Panc1 (cell line): Measurements from ENCODE around the gene TTC28. TPM values are rescaled to one million over a fixed set of nuclear protein-coding genes. Genes with fewer than 3 reads are reported as not detected.

Source experiments
- ATAC-seq: fragments of 200-7000 bp; cut with Tn5 transposase; 2 replicates; pipeline ENCODE4 v1.9.1; 2020; ENCODE audit warnings: mild to moderate bottlenecking, moderate library complexity
- BruUV-seq: library from RNA; stranded (reverse); fragments of 400-500 nt; replicated peaks from 2 replicates; lab custom pipeline; 2021; lab: Mats Ljungman, UMichigan
- CTCF ChIA-PET: fragments of 300-600 bp; sonication (Branson Sonifier 250); formaldehyde crosslinking; loops from one replicate; lab custom pipeline; 2022; ENCODE audit warnings: antibody characterized with exemption; lab: Charles Lee
- POLR2A ChIA-PET: fragments of 300-600 bp; sonication (Branson Sonifier 250); formaldehyde crosslinking; loops from one replicate; lab custom pipeline; 2022; ENCODE audit warnings: antibody characterized with exemption; lab: Charles Lee
- DNase-seq: peaks from one replicate; pipeline ENCODE4 v3.0.0-alpha.2; 2010; ENCODE audit warnings: low read depth, low spot score
- H3K27ac ChIP-seq: 2 replicates; pipeline ENCODE4 v1.5.1; 2011; ENCODE audit warnings: mild to moderate bottlenecking, low read length, inconsistent platforms
- H3K27me3 ChIP-seq: fragments of 200-500 bp; sonication (Bioruptor generic); 2 replicates; pipeline ENCODE4 v1.6.0; 2014; ENCODE audit warnings: low read length, inconsistent platforms; ENCODE audit not compliant: control insufficient read depth, insufficient read depth
- H3K36me3 ChIP-seq: fragments of 200-500 bp; sonication (Bioruptor generic); 2 replicates; pipeline ENCODE4 v1.5.1; 2014; ENCODE audit warnings: inconsistent platforms, mild to moderate bottlenecking, low read length, moderate library complexity; ENCODE audit not compliant: control insufficient read depth, insufficient read depth
- H3K4me1 ChIP-seq: 2 replicates; pipeline ENCODE4 v1.5.1; 2011; ENCODE audit warnings: inconsistent platforms, mild to moderate bottlenecking, low read length, moderate library complexity; ENCODE audit not compliant: control insufficient read depth, insufficient read depth
- H3K4me3 ChIP-seq, 2 experiments: 2 replicates each; pipeline ENCODE4 v1.5.1; 2011 to 2012; ENCODE audit warnings: low read depth in 2 of 2, low read length in 2 of 2, mild to moderate bottlenecking in 2 of 2, inconsistent platforms in 1 of 2, moderate library complexity in 1 of 2
- H3K9me3 ChIP-seq: fragments of 200-500 bp; sonication (Bioruptor generic); 2 replicates; pipeline ENCODE4 v1.5.1; 2014; ENCODE audit warnings: low read depth, mild to moderate bottlenecking, inconsistent platforms, low read length, moderate library complexity; ENCODE audit not compliant: control insufficient read depth, insufficient read depth
- POLR2AphosphoS5 ChIP-seq: IDR thresholded peaks from 2 replicates; pipeline ENCODE4 v1.6.1; 2012; ENCODE audit warnings: mild to moderate bottlenecking, low read depth, low read length, moderate library complexity
- SIN3A ChIP-seq: IDR thresholded peaks from 2 replicates; pipeline ENCODE4 v1.6.1; 2012; ENCODE audit warnings: low read depth, mild to moderate bottlenecking, low read length, moderate library complexity, borderline replicate concordance; ENCODE audit not compliant: insufficient read depth
- TCF7L2 ChIP-seq: IDR thresholded peaks from 2 replicates; pipeline ENCODE4 v1.6.1; 2011; ENCODE audit warnings: mild to moderate bottlenecking, low read depth, low read length, inconsistent platforms
- in situ Hi-C: cut with HindIII; loops from 2 replicates; pipeline ENCODE4 v1.10.0; 2016; ENCODE audit warnings: low sequenced_read_pairs, low pct_unique_long_range_greater_than_20kb
- intact Hi-C: fragments of 100-400 bp; cut with micrococcal nuclease; formaldehyde crosslinking; loops from one replicate; pipeline ENCODE4 v1.10.0; 2022; ENCODE audit not compliant: unreplicated experiment
- total RNA-seq: library from RNA; stranded (reverse); gene quantifications from one replicate; pipeline ENCODE4 v1.2.1, GENCODE V29; 2021; ENCODE audit not compliant: unreplicated experiment
- TF ChIP-seq, protein P1 (sequence below), 2 experiments: IDR thresholded peaks; 2 replicates each; pipeline ENCODE4 v1.6.1; 2011 to 2012; ENCODE audit warnings: low read depth in 2 of 2, control low read depth in 1 of 2, low read length in 1 of 2, mild to moderate bottlenecking in 1 of 2, moderate library complexity in 1 of 2; ENCODE audit not compliant: insufficient read depth in 1 of 2
- TF ChIP-seq, protein P2 (sequence below): fragments of 450-650 bp; IDR thresholded peaks from 2 replicates; pipeline ENCODE4 v1.5.1; 2017; ENCODE audit warnings: mild to moderate bottlenecking

Gene TTC28
- total RNA-seq, 1 experiment from 2014 or later: 24.8 TPM

- H3K36me3 ChIP-seq: no peaks in the 10 kb centered on the region
- in situ Hi-C loops (no loop called here), intact Hi-C loops (no loop called here)
- no peak overlapping the region for H3K4me3 ChIP-seq
- no TSS peak for BruUV-seq
- TF ChIP-seq SIN3A (no peak), POLR2AphosphoS5 (no peak), TCF7L2 (no peak)
- TF ChIP-seq, protein P1, sequence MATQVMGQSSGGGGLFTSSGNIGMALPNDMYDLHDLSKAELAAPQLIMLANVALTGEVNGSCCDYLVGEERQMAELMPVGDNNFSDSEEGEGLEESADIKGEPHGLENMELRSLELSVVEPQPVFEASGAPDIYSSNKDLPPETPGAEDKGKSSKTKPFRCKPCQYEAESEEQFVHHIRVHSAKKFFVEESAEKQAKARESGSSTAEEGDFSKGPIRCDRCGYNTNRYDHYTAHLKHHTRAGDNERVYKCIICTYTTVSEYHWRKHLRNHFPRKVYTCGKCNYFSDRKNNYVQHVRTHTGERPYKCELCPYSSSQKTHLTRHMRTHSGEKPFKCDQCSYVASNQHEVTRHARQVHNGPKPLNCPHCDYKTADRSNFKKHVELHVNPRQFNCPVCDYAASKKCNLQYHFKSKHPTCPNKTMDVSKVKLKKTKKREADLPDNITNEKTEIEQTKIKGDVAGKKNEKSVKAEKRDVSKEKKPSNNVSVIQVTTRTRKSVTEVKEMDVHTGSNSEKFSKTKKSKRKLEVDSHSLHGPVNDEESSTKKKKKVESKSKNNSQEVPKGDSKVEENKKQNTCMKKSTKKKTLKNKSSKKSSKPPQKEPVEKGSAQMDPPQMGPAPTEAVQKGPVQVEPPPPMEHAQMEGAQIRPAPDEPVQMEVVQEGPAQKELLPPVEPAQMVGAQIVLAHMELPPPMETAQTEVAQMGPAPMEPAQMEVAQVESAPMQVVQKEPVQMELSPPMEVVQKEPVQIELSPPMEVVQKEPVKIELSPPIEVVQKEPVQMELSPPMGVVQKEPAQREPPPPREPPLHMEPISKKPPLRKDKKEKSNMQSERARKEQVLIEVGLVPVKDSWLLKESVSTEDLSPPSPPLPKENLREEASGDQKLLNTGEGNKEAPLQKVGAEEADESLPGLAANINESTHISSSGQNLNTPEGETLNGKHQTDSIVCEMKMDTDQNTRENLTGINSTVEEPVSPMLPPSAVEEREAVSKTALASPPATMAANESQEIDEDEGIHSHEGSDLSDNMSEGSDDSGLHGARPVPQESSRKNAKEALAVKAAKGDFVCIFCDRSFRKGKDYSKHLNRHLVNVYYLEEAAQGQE (IDR thresholded peaks at IDR 0.05; ENCODE audit: insufficient read depth in 1 of 2, low read depth in 2 of 2, low read length in 1 of 2): no peak
- TF ChIP-seq, protein P2, sequence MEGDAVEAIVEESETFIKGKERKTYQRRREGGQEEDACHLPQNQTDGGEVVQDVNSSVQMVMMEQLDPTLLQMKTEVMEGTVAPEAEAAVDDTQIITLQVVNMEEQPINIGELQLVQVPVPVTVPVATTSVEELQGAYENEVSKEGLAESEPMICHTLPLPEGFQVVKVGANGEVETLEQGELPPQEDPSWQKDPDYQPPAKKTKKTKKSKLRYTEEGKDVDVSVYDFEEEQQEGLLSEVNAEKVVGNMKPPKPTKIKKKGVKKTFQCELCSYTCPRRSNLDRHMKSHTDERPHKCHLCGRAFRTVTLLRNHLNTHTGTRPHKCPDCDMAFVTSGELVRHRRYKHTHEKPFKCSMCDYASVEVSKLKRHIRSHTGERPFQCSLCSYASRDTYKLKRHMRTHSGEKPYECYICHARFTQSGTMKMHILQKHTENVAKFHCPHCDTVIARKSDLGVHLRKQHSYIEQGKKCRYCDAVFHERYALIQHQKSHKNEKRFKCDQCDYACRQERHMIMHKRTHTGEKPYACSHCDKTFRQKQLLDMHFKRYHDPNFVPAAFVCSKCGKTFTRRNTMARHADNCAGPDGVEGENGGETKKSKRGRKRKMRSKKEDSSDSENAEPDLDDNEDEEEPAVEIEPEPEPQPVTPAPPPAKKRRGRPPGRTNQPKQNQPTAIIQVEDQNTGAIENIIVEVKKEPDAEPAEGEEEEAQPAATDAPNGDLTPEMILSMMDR: no peak
- H3K4me1 ChIP-seq: no peaks in the 10 kb centered on the region
- H3K27me3 ChIP-seq: no peaks in the 10 kb centered on the region
- DNase-seq (no peak), ATAC-seq (no peak)
- POLR2A ChIA-PET: no interaction called here
- H3K9me3 ChIP-seq: no peaks in the 10 kb centered on the region
- H3K27ac ChIP-seq: no peak overlapping the region
- CTCF ChIA-PET: no interaction called here
Measured at GRCh38 chr22:28269277-28269676, 410.4 kb downstream of the TTC28 start.

- BruUV-seq: no TSS peak
- Histone ChIP-seq H3K27me3 (no peaks in the 10 kb centered on the region), H3K4me1 (no peaks in the 10 kb centered on the region), H3K9me3 (no peaks in the 10 kb centered on the region), H3K27ac (no peak overlapping the region), H3K36me3 (no peaks in the 10 kb centered on the region), H3K4me3 (no peak overlapping the region)
- no peak for DNase-seq
- POLR2A ChIA-PET: no interaction called here
- TF ChIP-seq, protein P2: no peak
- TF ChIP-seq, protein P1 (IDR thresholded peaks at IDR 0.05; ENCODE audit: insufficient read depth in 1 of 2, low read depth in 2 of 2, low read length in 1 of 2): no peak
- no peak for TF ChIP-seq SIN3A
- no peak for TF ChIP-seq TCF7L2
- no peak for TF ChIP-seq POLR2AphosphoS5
- in situ Hi-C loops: no loop called here
- CTCF ChIA-PET: no interaction called here
- ATAC-seq: no peak
- intact Hi-C loops: no loop called here
Measured at GRCh38 chr22:28268850-28269249, 410.8 kb downstream of the TTC28 start.
